Kidney capillary endothelial cell (primary cell): ENCODE results near the gene ULK1.
A peak's percentile ranks its signal among the peaks of the same experiment; 100 is the strongest.

Experiments used
- DNase-seq: peaks from one replicate; pipeline ENCODE4 v3.0.0-alpha.2; 2018; ENCODE audit warnings: low spot score

The ULK1 gene

DNA sequence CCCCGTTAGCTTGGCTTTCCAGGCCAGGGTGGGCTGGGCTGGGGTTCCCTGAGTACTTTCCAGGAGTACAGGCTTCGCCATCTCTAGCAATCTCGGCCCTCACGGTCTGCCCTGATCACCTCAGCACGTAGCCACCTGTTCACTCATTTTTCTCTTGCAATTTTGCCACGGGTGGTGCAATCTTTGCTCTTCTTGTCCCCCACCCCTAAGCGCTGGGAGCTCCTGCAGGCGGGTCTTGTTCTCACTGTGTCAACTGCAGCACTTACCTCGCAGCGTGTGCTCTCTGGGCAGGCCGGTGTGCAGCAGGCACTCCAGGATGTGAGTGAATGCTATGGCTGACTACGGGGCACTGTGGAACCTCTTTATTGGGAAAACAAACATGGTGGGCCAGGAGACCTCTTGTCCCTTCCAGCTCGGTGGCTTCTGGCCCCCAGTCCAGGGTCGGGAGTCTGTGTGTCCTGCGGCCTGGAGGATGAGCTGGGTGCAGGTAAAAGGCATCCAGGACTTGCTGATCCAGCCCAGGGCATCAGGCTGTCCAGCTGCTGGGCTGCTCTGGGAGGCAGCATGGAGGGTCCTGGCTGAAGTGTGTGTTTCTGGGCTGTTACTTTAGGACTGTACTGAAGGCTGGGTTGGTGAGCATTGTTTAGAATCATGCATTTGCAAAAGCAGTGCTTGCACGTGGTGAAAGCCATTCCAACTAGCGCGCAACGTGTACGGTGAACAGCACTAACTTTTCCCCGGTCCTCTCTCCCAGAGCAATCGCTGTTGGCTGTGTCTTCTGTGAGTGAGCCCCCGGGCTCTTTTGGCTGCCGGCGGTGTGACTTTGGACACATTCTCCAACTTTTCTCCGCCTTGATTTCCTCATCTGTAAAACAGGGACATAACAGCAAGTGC lies 1.5 kb upstream of the ULK1 start:
- DNase-seq = no peak

DNA sequence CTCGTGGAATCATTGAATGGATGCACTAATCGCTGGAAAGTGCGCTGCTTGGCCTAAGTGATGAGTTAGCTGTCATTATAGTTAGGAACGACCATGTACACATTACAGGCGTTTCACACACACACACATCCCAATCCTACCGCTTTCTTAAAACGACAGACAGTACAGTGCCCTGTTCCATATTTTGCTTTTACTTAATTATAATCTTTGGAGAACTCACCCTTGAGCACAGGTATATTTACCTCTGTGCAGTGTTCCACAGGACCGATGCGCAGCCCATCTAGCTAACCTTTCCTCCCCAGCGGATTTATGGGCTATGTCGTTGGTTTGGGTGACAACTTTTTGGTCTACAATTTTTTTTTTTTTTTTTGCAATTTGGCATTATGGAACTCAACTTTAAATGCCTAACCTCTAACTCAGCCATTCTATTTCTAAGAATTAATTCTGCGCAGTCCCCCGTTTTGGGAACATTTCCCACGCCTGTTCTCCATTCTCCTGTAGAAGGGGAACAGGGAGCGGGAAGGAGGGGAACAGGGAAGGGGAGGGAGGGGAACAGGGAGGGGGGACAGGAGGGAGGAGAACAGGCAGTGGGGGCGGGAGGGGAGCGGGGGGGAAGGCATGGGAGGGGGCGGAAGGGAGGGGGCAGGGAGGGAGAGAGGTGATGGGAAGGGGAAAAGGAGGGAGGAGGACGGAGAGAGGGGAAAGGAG lies 663 bp upstream of the ULK1 start:
- no peak for DNase-seq

DNA sequence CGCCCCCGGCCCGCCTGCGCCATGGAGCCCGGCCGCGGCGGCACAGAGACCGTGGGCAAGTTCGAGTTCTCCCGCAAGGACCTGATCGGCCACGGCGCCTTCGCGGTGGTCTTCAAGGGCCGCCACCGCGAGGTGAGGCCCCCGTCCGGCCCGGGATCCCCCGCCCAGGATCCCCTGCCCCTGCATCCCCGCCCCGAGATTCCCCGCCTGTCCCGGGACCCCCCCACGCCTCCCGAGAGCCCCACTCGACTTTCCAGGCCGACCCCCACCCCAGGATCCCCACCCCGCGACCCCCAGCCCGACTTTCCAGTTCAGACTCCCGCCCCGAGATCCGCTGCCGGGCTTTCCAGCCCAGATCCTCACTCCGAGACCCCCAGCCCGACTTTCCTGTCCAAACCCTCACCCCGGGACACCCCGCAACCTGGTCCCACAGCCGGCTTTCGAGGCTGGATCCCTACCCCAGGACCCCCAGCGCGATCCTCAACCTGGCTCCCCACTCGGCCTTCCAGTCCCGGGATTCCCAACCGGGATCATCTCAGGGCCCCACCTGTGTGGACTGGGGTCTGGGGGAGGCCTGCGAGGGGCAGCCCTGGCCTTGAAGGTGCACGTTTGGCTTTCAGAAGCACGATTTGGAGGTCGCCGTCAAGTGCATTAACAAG lies 688 bp downstream of the ULK1 start:
- DNase-seq = no peak

DNA sequence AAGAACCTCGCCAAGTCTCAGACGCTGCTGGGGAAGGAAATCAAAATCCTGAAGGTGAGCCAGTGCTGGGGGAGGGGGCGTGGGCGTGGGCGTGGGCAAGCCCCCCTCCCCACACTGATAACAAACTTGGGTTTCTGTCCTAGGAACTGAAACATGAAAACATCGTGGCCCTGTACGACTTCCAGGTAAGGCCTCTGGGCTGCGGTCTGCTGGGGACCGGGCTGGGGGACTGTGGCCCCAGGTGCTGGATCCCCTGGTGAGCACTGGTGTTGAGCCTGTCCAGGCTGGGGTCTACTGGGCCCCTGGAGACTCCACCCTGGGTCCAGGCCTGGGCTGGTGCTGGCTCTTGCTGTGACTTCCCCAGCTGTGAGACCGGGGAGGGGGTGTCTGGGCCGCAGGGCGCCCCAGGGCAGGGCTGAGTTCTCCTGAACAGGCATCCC lies 1.2 kb downstream of the ULK1 start:
- DNase-seq = no peak

DNA sequence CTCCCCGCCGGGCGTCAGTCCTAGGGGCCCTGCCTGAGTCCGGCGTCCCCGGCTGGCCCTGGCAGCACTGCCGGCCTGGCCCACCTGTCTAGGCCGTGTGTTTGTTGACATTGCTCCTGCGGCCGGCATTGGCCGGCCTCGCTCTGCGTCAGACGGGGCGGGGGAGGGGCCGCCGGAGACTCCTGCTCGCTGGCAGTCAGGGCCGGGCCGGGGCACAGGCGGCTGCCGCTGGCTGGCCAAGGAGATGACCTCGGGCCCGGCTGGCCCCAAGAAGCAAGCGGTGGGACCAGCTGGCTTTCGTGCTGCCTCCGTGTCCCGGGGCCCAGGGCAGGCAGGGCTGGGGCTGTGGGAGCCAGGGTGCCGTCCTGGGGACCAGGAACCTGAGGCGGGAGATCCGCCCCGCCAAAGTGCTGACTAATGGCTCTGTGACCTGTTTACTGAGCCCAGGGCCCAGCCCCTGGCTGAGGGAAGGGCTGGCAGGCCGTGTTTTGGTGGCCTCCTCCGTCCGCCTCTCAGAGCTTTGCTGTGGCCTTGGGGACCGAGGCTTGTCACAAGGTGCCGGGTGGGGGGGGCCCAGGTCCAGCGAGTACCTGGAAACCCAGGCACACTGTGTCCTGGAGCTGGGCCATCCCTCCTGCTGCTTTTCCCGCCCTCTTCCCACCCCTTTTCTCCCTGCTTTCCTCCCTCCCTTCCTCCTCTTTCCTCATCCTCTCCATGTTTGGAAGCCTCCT lies 1.8 kb downstream of the ULK1 start:
- peak; percentile 69 for DNase-seq

DNA sequence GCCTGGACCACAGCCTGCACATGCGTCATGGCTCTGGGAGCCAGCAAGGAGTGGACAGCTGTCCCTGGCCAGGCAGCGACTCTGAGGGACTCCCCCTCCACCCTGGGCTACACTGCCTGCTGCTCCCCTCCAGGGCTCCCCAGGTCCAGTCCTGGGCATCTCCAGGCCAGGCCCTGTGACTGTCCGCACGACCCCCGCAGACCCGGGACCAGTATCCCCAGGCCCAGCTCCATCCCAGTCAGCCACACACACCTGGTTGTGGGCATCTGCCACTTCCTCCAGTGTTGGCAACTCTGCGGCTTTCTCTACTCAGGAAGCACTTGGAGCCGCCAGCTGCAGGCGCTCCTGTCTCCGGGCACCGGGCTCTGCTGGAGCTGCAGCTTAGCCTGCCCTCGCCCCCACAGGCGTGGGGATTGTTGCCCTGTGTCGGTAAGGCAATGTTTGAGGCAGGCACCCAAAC lies 2.4 kb downstream of the ULK1 start:
- no peak for DNase-seq

DNA sequence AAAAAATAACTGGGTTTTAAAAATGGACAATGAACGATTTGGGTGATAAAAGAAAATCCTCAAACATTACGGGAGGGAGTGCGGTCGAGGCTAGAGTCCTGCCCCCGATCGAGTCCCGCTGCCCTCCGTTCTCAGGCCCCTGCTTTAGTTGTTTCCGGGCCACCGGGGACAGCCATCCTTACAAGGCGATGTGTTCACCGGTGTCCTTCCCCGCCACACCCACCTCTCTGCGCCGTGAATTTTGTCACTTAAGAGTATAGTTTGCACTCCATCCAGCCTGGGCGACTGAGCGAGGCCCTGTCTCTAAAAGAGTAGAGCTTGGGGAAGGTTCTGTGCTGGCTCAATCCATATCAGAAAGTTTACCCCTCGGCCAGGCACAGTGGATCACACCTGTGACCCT lies 2.9 kb downstream of the ULK1 start:
- no peak for DNase-seq

DNA sequence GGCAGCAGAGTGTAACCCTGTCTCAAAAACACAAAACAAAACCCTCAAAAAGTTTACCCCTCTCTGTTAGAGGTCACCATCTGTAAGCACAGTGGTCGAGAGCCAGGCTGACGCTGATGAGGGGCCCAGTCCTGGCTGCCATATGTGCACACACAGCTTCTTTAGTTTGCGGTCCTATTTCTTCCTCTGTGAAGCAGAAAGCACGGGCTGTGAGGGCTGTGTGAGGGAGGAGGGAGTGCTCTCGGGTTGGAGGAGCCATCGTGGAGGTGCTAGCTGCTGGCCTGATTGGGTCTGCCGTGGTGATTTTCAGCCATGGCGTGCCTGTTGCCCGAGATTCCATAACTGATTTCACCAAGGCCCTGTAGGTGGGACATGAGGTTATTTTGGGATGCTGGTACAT lies 3.5 kb downstream of the ULK1 start:
- DNase-seq = no peak

DNA sequence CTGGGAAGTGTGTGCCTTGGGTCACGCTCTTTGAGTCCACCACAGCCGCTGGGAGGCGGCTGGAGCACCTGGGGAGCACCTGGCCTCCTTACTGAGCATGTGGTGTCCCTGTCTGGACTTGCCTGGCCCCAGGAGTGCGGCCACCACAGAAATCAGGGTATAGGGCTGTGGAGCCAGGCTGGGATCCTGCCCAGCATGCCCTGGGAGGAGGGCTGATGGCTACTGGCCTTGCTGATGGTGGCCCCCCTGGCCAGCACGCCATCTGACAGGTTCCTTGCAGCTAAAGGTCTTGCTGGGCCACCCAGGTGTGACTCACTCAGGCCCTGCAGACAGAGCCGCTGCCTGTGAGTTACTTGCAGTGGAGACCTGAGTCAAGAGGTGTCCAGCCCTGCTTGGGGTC lies 6.0 kb downstream of the ULK1 start:
- no peak for DNase-seq

DNA sequence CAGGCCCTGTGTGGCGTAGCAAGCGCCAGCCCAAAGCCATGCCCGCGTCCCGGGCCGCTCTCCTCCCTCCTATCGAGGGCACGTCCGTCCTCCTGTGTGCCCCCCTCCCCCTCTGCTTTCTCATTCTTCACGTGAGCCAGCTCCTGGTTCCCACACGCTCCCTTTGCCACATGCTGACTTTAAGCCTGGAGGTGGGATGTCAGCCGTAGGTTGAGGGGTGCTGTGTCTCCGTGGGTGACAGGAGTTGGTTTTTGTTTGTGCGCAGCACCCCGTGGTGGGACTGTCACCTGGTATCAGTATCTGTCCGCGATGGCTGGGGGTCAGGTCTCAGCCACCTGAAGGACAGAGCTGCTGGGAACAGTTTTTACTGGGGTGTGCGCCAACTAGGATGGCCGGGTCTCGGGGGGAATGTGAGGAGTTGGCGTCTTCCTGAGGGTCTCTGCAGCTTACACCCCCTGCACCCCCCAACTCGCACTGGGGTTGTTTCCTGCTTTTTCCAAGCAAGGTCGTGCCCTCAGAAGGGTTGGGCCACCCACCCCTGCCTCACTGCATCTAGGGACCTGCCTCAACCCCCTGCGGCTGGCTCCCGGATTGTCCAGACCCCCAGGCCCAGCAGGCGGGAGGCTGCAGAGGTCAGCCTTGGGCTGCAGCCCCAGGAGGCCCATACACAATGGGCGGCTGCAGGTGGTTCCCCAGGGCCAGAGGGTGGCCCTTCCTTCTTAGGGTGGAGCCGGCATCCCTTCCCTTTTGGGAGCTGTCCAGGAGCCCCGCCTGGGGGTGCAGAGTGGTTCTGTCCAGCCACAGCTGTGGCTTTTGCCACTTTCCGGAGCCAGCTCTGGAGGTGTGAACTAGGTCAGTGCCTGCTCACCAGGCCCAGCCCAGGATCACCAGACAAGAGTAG lies 7.3 kb downstream of the ULK1 start:
- DNase-seq = no peak

DNA sequence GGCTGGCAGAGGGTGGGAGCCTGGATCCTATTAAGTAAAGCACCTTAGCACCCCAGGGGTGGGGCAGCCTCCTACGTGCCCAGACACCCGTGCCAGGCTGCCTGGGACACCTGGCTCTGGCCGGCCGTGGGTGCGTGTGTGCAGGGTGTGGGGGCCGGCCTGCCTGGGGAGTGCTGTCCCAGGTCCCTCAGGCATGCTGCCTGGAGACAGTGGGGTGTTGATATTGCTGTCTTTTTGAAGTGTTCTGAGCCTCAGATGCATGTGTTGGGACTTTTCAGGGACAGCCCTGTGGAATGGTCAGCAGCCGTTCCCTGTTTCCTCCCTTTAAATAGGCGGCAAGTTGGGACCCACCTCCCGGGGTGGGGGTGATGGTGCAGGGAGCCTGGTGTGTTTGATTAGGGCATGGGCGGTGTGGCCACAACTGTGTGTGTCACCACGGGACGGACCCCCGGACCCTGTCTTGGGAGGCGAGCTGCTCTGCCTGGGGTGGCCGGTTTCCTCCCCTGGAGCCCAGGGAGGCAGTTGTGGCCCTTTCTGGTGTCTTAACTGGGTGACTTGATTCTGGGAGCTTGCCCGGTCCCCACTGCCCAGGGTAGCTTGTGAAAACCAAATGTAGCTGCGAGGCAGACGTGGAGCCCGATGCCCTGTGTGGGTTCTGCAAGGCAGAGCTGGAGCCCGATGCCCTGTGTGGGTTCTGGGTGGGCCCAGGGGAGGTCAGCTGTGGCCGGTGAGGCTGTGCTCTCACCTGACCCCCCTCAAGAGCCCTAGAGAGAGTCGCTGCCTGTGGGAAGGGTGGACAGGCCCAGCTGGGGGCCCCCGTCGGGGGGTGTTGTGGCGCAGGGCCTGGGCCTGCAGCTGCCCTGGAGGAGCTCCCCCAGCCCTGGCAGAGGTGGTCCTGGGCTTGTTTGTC lies 8.2 kb downstream of the ULK1 start:
- no peak for DNase-seq

DNA sequence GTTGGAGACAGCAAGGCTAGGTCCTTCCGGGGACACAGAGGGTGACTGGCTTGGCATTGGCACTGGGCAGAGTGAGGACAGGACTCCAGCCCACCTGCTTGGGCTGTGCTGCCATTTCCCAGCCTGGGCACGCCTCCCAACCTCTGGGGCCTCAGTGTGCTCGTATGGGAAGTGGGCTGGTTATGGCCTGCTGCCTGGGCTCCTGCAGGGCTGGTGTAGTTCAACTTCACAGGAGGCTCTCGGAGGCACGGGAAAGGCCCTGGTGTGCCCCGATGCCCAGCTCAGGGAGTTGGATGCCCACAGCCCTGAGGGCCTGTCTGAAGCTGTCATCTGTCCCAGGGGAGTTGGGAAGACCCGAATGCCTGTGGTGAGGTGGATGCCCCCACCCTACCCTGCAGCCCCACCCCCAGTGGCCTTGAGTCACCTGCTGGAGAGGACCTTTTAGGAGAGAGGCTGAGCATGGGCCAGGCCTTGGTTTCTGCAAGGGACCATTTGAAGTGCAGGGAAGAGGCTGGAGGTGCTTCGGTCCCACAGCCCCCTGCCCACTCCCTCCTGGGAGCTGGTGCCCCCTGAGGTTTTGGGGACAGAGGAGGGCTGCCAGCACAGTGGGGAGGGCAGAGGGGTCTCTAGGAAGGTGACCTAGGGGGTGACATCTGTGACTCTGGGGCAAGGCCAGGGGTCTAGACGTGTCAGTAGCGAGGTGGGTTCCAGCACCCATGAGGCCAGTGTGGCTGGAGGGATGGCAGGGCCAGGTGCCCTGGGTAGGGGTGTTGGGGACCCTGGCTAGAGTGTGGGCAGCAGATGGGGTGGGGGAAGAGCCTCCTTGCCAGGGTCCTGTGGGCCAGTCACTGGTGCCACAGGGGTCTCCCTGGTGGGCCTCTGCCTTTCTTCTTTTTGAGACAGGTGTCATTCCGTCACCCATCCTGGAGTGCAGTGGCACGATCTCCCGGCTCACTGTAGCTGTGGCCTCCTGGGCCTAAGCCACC lies 9.1 kb downstream of the ULK1 start:
- no peak for DNase-seq

DNA sequence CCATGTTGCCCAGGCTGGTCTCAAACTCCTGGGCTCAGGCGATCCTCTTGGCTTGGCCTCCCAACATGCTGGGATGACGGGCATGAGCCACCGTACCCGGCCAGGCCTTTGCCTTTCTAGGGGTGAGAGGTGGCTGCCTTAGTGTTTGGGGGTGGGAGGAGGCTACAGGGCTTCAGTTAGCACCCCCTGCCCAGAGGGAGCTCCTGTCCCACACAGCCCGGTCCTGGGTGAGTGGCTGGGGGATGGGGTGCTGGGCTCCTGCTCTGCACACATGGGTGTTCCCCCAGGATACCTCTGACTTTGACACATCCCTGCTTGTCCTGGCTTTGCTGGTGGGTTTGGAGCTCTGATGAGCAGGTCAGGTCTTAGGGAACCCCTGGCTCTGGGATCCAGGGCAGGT lies 9.9 kb downstream of the ULK1 start:
- DNase-seq = no peak

DNA sequence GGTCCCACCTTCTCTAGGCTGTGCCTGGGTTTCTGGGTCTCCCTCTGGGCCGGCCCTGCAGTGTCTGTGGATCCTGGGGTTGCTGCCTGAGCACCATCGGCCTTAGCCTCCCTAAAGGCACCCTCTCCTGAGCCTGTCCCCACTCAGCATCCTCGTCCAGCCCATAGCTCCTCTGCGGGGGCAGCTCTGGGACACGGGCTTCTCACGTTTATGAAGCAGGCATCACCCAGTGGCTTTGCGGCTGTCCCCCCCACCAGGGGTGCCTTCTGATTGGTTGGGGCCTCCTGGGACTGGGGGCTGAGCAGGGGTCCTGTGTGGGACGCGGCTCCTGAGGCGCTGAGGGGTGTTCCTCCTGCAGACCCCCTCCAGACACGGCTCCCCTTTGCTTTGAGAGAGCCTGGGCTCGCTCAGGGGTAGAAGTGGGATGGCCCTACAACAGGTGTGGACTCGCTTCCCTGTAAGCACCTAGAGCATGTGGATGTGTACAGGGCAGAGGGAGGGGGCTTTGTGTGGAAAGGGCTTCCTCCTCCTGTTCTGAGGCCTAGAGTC lies 10.7 kb downstream of the ULK1 start:
- DNase-seq = no peak

DNA sequence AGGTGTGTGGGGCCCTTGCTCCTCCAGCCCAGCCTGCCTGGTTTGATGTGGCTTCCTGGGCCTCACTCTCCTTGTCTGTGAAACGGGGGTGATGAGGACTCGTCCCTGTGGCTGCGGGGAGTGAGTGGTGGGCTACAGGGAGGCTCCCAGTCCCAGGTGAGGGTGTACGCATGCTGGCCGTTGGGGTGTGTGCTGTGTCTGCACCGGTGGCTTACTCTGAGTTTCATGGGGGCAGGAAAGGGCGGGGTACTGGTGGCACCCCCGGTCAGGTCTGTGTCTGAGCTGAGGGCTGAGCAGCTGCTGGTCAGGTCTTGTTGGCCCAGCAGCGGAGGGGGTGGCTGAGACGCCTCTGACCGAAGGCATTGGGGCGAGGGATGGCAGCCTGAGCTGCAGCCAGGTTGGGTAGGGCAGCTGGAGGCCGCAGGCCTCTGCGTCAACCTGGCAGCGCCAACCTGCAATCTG lies 11.2 kb downstream of the ULK1 start:
- no peak for DNase-seq

DNA sequence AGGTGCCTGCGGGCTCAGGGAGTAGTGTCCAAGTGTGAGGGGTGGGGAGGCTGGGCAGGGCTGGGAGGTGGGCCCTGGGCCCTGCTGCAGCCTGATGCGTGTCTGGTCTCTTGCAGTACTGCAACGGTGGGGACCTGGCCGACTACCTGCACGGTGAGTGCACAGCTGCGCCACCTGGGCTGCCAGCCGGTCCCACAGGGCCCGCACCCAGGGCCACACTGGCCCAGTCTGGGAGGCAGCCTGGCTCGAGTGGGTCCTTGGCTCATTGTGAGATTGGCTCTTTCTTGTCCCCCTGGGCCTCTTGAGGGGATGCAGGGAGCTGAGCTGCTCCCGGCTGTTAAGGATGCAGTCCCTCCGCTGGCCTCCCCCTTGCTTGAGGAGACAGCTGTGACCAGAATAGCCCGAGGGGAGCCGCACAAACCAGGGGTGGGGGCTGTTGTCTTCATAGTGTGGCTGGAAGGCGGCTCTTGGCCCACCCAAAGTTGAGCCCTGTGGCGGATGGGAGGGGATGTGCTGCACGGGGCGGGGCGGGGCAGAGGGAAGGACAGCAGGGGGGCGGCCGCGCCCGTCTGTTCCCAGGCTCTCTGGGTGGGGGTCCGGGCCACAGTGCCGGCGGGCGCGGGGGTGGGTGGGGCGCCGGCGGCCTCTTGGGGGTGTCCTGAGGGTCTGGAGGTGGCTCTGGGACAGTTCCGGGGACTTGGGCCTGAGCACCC lies 13.1 kb downstream of the ULK1 start:
- DNase-seq = no peak
